GM18498 (cell line): ENCODE data around the gene WNK1.
"Not testable (repeated sequence)": the region's sequence is repeated elsewhere in the genome, so short reads cannot be mapped to it uniquely, and the experiment has no call there.

Source experiments
- ATAC-seq: cut with Tn5 transposase; IDR thresholded peaks from one replicate; pipeline ENCODE4 v1.9.1; 2021; ENCODE audit warnings: mild to moderate bottlenecking, moderate library complexity; ENCODE audit not compliant: unreplicated experiment

WNK1 gene

DNA sequence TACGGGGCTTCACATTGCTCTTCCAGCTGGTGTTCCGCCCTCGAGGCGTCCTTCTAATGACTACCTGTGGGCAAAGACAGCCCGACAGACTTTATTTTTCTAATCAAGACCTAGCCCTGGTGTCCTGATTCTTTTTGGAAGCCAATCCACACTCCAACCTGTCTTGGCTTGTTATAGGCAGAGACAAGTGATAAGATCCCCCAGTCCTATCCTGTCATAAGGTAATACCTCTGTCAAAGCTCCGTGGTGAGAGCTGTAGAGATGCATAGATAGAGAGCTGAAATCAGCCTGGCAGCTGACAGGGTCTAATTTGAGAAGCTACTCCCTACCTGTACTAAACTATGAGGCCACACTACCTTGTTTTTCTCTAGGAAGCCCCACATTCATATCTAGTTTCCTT lies 11.5 kb upstream of the WNK1 start:
- no peak for ATAC-seq

GRCh38 chr12:749751-750270 lies 2.6 kb upstream of the WNK1 start:
- ATAC-seq: no peak

- no peak for ATAC-seq
Observed at GRCh38 chr12:750366-751191, 1.8 kb upstream of the WNK1 start.

DNA sequence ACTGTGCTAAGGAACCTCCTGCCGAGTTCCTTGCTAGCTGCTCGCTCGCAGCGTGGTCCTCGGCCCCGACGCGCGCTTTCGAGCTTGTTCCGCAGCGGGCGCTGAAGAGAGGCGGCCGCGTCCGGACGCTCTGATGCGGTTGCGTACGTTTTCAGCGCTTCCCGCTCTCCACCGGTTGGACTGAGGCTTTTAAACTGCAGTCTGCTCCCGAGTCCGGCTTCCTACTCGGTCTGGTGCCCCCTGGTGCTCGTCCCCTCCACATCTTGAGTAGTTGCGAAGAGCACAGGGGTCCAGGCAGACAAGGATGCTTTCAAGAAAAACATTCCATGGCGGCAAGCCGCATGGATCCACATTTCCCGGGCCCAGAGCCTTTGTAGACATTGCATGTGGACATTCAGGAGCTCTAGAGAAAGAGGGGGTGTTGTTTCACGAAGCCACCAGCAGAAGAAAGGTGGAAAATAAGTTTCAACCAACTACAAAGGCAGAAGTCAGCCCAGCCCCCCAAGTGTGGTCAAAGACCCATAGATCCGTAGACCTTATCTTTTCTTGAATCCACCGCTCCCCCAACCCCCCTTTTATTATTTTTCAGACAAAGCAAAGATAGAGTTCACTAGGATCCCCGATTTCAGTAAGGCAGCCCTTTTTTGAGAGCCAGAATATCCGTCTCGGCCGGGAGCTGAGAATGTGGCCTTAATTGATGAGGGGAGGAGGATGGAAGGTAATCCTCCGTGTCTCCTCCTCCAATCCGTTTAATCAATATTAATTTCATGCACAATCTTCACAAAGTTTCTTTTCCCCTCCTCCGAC lies 984 bp upstream of the WNK1 start:
- ATAC-seq: peak; percentile 52

DNA sequence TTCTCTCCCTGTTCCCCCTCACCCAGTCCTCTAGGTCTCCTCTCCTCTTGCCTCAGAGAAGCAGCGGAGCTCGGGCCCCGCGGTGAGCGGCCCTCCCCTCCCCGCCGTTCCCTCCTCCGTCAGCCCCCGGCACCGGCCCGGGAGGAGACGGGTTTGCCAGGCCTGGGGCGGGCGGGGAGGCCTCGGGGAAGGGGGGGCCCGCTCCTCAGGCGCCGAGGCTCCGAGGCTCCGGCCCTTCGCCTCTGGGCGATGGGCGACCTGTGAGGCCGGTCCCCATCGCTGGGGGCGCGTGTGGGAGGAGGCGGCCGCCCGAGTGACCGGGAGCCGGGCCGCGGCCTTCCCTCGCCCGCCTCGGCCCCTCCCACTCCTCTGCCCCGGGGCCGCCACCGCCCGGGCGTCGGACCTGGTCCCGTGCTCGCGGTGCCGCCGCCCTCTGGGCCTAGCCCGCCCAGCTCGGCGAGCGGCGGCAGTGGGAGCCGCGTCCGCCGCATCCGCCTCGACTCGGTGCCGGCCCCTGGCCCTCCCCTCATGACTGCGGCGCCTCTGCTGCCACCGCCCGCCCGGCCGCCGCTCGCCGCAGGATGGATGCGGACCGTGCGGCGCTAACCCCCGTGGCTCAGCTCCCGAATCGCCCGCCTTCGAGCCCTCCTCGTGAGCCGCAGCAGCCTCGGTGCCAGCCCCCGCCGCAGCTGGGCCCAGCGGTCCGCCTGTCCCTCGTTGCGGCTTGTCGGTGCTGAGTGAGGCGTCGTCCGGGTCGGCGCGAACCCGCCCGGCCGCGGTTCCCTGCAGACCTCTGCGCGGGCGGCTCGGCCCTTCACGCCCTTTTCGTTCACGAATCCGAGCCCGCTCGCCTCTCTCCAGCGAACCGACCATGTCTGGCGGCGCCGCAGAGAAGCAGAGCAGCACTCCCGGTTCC lies 574 bp downstream of the WNK1 start:
- peak; percentile 36 for ATAC-seq

- no peak for ATAC-seq
Observed at GRCh38 chr12:753611-754472, 1.5 kb downstream of the WNK1 start.

- no peak for ATAC-seq
Observed at GRCh38 chr12:754473-754820, 2.1 kb downstream of the WNK1 start.

DNA sequence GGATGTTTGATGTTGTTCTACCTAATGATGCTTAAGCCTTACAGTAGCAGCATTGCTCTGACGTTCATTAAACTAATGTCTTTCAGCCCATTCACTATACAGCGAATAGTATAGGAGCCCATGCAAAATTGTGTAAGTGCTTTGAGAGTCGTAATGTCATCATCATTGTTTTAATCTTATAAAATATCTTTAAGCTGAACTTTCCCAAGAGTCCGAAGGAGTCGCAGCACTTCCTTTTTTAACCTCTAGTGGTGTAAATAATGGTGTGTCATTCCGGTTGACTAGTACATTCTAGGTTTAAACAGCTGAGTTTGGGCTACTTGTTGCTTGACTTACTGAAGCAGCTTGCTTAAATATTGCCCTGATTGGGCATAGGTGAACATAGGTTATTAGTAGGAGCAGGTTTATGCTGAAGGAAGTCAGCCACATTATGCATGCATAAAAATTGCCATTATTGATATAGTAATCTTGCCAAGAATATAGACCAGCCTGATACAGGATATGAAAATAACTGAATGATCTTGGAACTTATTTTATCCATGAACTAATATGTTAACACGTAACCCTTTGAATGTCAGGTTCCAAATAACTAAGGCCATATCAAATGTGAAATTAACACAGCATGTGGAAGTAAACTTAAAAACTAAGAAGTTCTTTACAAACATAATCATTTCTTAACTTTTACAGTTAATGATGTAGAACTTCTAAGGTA lies 2.6 kb downstream of the WNK1 start:
- ATAC-seq: no peak

DNA sequence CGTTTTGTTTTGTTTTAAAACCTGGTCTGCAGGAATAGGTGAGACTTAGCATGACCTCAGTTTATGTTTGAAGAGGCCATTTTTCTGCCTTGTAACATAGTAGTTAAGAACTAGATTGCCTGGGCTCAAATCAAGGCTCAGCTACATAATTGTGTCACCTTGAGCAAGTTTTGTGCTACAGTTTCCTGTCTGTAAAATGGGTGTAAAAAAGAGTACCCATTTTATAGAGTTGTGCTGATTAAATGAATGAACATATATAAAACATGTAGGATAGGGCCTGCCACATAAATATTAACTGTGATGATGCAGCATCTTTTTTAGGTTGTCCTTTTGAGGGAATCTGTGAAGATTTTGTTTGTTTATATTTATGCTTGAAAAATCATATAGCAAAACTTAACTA lies 7.2 kb downstream of the WNK1 start:
- ATAC-seq: no peak

- no peak for ATAC-seq
Observed at GRCh38 chr12:761256-761655, 8.9 kb downstream of the WNK1 start.

- ATAC-seq: no peak
Observed at GRCh38 chr12:765840-766239, 13.5 kb downstream of the WNK1 start.

DNA sequence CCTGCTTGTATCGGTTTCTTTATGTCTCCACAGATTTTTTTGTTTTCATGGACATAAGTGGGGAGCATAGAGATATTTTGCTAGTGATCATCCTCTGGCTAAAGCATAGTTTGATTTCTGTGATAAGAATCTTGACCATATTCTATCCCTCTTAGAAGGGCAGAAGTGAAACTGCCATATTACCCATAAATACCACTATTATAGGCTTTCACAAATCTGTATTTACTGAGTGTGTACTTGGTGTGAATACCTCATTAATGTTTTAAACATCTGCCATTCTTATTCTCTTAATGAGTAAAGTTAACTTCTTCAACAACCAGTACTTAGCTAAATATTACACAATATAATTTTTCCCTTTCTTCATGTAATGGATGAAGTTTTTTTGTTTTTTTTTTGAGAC lies 16.1 kb downstream of the WNK1 start:
- ATAC-seq: no peak

GRCh38 chr12:770479-770878 lies 18.1 kb downstream of the WNK1 start:
- no peak for ATAC-seq

DNA sequence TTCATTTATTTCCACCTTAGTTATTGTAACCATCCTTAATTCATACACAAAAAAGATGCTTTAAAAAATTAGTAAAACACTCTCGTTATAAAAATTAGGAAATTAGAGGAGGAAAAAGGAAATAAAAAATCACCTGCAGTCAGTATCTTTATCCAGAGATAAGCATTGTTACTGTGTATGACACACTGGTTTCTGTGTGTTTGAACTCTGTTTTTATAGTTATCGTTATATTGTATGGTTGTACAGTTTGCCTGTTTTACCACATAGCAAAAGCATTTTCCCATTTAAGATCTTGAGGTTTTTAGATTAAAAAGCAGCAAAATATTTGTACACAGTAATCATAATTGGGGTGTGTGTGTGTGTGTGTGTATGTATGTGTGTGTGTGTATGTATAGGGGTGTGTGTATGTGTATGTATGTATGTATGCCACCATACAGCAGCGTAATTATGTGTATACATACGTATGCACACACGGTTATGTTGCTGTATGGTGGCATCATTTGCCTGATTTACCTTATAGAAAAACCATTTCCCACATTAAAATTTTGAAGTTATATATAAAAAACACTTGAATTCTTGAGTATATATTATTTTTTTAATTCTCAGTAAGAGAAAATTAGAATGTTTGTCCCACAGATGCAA lies 19.8 kb downstream of the WNK1 start:
- no peak for ATAC-seq

GRCh38 chr12:774051-774614 lies 21.8 kb downstream of the WNK1 start:
- no peak for ATAC-seq

DNA sequence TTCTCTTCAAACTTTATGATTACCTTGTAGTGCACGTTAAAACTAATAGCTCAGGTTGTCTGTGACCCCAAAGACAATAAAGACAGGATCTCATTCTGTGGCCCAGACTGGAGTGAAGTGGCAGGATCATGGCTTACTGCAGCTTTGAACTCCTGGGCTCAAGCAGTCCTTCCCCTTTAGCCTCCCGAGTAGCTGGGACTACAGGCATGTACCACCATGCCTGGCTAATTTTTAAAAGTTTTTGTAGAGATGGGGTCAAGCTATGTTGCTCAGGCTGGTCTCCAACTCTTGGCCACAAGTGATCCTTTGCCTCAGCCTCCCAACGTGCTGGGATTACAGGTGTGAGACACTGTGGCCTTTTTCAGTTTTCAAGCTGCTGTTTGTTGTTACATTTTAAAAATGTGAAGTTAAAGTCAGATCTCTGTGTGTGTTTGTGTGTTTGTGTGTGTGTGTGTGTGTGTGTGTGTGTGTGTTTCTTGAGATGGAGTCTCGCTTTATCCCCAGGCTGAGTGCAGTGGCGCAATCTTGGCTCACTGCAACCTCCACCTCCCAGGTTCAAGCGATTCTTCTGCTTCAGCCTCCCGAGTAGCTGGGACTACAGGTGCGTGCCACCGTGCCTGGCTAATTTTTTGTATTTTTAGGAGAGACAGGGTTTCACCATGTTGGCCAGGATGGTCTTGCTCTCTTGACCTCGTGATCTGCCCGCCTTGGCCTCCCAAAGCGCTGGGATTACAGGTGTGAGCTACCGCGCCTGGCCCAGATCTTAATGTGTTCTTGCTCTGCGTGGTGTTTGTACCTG lies 23.8 kb downstream of the WNK1 start:
- not testable (repeated sequence) for ATAC-seq

GRCh38 chr12:776772-777373 lies 24.5 kb downstream of the WNK1 start:
- ATAC-seq: not testable (repeated sequence)
